NOMO-1 treated with DMSO at 0.1 percent for 48 hours (cell line): ENCODE measurements around the gene IL1RAP.

ENCODE experiments used
- DNase-seq: peaks from one replicate; lab custom pipeline; 2025; ENCODE audit not compliant: unreplicated experiment; lab: John Stamatoyannopoulos, UW

Gene IL1RAP

DNA sequence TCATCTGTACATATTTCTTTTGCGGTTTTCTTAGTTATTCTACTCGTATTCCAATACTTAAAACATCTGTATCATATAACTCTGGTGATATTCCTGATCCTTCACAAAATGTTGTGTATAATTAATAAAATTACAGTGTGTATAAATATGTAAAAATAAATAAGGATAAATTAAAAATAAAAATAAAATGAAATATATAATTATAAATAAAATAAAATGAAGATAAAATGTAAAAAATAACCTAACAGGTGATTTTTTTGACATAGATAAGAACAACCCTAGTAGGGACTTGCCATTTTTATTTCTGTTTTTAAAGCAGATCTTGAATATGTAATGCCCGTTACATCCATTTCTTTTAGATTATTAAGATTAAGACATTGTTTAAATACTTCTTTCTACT, 25.6 kb downstream of the IL1RAP start:
- DNase-seq: no peak

DNA sequence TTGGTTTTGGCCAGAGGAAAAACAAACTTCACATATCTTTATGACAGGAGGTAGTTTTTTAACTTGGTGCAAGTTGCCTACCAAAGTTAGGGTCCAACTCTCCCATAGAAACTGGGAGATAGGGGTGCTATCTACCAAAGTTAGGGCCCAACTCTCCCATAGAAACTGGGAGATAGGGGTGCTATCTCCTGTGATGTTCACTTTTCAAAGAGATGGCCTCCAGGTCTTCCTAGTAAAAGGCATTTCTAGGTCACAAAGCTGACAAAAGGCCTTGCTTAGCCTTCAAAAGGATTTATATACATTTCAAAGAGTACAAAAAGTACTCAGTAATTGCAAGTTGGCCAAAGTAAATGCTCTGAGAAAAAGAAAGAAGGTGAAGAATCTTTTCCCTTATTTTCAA, 27.1 kb downstream of the IL1RAP start:
- DNase-seq: no peak

- no peak for DNase-seq
These were observed 27.7 kb downstream of the IL1RAP start for GRCh38 chr3:190541560-190541959.

GRCh38 chr3:190542846-190543245, 29.0 kb downstream of the IL1RAP start:
- DNase-seq: no peak

DNA sequence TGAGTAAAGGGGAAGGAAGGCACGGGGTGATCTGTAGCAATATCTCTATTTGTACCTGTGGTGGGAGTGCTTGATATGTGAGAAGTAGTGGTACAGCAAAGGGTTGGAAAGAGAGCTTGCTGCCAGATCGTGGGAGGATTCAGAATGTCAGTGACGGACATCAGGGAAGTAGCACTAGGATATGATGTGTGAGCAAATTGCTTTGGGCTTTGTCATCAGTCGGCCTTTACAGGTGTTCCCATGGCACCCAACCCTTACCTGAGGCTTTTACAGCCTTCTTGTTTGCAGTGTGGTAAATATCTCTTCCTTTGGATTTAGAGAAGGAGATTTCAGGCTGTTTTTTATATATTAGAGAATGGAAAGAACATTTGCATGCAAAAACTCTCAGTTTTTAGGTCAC, 29.8 kb downstream of the IL1RAP start:
- no peak for DNase-seq

- DNase-seq: no peak
These were observed 31.3 kb downstream of the IL1RAP start for GRCh38 chr3:190545191-190545590.

GRCh38 chr3:190546881-190547510, 33.1 kb downstream of the IL1RAP start:
- DNase-seq: no peak

DNA sequence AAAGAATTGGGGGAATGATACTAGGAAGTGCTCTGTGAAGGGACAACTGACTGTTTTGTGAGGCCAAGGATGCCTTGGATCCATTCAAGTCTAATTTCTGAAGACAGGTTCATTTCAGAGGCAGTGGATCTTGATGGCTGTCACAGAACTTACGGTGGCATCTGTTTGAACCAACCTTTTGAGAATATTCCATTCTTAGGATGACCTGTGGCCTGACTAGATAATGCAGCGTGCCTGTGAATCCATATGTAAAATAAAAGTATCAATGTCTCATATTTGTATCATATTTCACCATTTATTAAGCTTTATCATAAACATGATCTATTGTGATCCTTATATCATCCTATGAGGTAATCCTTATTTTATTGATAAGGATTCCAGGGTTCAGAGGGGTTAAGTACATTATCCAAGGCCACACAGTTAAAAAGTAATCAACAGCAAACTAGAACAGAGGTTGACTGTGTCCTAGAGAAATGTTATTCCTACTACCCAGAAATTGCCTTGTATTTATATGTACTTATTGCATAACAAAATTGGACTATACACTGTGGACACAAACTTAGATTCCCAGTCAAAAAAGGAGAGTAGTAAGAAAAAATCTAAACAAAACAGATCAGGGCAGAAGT, 34.3 kb downstream of the IL1RAP start:
- DNase-seq: no peak

DNA sequence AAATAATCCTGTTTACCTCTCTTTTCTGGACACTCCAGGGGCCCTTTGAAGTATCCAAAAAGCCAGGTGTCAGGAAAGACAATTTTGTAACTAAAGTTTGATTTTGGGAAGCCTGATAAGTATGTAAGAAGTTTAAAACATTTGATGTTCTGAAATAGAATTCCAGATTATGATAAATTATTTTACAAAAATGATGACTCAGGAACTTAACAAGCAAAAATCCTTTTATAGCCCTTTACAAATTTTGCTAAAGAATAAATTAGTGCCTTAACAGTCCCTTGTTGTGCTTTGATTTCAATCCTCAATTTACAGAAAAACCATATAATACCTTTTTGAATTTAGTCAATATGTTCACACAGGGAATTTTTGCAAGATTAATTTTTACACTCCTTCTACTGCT, 38.1 kb downstream of the IL1RAP start:
- DNase-seq: no peak

DNA sequence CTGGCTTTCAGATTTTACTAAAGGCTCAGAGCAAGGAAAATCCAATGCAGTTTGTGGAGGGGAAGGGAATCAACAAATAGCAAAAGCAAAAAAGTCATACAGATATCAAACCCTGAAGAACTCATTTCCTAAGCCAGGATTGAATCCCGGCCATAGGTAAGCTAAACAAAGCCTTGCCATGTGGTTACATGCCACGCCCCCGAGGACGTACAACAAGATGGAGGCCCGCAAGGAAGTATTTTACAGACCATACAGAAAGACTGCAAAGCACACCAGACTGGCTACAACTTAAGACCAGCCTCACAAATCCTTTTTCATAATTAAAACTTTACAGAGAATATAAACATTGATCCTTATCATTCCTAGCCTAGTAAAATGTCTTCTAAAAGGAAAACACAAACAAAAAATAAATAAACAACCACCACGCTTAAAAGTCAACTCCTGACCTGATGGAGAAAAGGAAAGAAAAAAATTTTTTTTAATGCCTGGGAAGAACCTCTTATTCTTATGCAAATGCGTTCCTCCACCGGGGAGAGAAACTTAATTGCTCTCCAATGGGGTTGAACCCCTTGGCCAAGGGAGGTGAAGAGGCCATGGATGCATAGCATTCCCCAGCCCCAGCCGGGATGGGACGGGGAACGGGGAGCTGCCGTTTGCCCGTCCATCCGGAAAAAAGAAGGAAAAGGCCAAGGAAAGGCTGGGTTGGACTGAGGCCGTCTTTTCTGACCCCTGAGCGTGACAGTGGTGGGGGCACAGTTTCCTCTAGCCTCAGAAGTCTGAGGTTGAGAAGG, 39.3 kb downstream of the IL1RAP start:
- no peak for DNase-seq

- DNase-seq: no peak
These were observed 40.3 kb downstream of the IL1RAP start for GRCh38 chr3:190554197-190554596.

DNA sequence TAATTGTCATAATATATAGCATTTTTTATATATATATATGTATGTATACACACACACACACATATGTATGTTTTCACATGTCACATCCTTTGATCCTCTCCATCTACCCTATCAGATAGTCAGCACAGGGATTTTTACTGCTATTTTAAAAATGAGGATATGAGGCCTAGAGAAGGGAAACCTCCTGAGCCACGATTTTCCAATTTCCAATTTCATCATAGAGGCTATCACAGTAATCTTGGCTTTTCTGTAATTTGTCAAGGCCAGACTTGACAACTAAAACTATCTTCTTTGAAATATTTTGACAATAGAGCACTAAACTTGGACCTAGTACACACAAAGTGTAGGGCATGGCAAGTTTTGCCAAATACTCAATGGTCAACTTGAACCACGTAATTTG, 42.5 kb downstream of the IL1RAP start:
- DNase-seq: no peak

GRCh38 chr3:190557296-190557695, 43.4 kb downstream of the IL1RAP start:
- no peak for DNase-seq

DNA sequence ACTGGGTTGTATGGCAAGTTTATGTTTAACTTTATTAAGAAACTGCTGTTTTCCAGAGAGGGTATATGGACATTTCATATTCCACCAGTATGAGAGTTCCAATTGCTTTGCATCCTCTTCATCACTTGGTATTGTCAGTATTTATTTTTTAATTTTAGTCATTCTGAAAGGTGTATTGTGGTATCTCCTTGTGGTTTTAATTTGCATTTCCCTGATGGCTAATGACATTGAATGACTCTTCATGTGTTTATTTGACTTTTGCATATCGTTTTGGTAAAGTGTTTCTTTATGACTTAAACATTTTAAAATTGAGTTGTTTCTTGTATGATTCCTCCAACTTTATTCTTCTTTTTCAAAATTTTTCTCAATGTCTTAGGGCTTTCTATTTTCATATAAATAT, 44.4 kb downstream of the IL1RAP start:
- DNase-seq: no peak

- no peak for DNase-seq
These were observed 44.9 kb downstream of the IL1RAP start for GRCh38 chr3:190558796-190559195.

DNA sequence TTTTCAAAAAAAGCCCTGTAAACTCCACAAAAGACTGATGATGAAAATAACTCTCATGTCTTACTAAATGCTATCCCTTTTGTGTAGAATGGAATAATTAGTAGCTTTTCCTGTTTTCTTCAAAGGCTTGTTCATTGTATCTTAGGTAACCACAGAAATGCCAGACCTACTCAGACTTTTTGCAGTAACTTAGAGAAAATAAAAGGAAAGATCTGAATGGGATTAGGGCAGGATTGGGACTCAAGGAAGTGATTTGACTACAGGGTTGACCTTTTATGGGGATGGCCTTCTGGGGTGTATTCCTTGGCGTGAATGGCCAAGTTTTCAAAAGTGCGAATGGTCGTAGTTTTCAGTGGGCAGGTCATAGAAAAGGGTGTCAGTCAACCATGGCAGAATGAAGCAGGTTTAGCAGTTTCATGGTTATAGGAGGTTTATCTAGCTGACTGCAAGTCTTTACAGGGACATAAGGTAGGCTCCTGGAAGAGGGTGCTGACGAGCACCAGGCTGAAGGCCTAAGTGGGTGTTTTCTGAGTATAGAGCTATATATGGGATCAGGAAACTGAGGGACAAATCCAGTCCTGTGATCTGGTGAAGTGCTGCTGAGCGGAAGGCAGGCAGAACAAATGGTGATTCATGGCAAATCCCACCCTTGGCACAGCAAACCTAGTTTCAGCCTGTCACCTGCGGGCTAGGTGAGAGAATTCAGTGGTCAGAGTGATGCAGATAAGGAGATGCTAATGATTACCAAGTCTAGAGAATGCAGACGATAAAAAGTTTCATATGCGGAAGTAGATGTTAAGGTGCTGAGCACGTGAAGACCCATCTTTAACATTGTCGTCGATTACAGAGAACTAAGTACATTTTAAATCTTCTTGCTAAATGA, 46.4 kb downstream of the IL1RAP start:
- DNase-seq: no peak

DNA sequence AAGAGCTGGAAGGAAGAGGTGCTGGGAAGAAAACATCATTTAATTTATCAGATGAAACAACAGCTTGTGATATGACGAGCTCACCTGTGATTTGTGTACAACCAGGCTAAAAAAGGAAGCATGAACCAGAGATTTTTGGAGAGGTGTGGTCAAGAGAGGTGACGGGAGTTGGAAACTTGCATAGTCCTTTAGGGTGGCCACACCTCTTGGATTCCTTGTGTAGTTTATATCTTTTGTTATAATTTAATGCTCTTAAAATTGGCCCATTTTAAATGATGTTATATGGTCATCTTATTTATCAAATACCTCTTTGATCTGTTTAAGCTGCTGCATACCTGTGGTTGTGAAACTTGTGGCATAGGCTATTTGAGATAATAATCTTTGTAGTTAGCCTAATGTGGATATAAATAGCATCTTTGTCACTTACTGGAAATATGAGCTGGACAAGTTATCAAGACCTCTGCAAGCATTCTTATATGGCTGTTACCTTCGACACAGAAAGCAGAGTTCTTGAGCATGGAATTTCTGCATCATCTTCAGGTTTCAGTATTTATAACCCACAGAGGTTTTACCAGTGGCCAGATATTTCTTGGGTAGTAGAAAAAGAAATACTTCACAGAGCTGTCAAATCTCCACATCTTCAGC, 49.1 kb downstream of the IL1RAP start:
- no peak for DNase-seq

- no peak for DNase-seq
These were observed 50.3 kb downstream of the IL1RAP start for GRCh38 chr3:190564175-190564574.

DNA sequence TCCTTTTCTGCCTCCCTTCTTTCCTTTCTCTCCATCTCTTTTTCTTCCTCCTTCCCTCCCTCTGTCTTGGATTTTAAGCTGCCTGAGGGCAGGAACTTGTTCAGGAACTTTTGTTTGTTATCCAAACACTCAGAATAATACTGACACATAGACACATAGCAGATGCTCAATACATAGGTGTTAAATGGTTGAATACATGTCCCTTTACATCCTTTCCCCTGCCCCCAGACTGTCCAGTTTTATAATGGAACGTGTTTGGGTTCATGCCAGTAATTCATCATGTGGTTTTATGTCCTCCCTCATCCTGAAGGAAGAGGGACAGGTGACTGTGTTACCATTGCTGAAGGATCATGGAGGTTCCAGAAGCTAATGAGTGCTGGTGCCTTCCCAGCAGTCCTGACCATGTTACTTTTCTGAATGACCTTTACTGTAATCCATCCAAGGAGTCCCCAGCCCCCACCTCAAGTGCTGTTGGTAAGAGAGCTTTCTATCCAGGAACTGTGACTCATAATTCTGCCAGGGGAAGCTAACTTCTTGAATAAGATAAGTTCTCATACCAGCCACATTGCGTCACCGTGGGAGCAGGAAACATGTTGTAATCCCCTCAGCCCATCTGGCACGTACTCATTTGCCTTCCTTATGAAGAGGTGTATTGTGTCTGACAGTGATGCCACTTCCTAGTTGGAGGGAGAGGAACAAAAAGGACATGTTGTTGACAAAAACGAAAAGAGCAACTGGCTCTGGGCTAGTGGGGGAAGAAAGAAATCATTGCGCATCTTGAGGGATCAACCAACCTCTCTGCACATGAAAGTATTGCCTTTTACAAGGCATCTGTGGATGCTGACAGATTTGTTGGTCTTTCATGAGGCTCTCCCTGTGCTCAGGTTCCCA, 52.4 kb downstream of the IL1RAP start:
- peak; percentile 100 for DNase-seq

- no peak for DNase-seq
These were observed 54.2 kb downstream of the IL1RAP start for GRCh38 chr3:190568036-190568435.
